GM18873 (cell line): ENCODE measurements around the gene FLRT2.

Source experiments
- ATAC-seq: cut with Tn5 transposase; IDR thresholded peaks from one replicate; pipeline ENCODE4 v1.9.1; 2021; ENCODE audit warnings: mild to moderate bottlenecking, moderate library complexity, moderate number of reproducible peaks; ENCODE audit not compliant: unreplicated experiment, low FRiP score

Gene FLRT2

DNA sequence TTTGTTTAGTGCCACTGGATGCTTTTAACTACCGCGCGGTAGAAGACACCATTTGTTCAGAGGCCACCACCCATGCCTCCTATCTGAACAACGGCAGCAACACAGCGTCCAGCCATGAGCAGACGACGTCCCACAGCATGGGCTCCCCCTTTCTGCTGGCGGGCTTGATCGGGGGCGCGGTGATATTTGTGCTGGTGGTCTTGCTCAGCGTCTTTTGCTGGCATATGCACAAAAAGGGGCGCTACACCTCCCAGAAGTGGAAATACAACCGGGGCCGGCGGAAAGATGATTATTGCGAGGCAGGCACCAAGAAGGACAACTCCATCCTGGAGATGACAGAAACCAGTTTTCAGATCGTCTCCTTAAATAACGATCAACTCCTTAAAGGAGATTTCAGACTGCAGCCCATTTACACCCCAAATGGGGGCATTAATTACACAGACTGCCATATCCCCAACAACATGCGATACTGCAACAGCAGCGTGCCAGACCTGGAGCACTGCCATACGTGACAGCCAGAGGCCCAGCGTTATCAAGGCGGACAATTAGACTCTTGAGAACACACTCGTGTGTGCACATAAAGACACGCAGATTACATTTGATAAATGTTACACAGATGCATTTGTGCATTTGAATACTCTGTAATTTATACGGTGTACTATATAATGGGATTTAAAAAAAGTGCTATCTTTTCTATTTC is 93.2 kb downstream of the FLRT2 start:
- ATAC-seq: no peak

- ATAC-seq: no peak
These were observed 96.1 kb downstream of the FLRT2 start for GRCh38 chr14:85625925-85626585.

DNA sequence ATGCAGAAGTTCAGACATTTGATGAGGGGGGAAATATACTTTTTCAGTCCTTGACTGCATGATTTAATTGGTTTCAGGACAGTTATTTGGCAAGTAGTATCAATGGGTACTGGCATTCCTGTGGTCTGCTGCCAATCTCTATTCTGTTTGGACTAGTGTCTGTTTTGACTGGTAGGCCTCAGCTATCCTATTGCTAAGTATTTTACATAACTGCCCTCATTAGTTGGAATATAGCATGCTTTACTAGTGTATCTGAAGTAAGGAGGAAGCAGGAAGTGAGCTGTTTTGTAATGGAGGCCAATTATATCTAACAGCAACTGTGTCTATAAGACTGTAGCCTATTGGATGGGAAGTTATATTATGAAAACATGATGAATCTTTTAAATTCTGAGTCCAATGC is 104.3 kb downstream of the FLRT2 start:
- no peak for ATAC-seq

GRCh38 chr14:85644211-85644610 is 114.3 kb downstream of the FLRT2 start:
- no peak for ATAC-seq

GRCh38 chr14:85653029-85653428 is 123.1 kb downstream of the FLRT2 start:
- no peak for ATAC-seq

DNA sequence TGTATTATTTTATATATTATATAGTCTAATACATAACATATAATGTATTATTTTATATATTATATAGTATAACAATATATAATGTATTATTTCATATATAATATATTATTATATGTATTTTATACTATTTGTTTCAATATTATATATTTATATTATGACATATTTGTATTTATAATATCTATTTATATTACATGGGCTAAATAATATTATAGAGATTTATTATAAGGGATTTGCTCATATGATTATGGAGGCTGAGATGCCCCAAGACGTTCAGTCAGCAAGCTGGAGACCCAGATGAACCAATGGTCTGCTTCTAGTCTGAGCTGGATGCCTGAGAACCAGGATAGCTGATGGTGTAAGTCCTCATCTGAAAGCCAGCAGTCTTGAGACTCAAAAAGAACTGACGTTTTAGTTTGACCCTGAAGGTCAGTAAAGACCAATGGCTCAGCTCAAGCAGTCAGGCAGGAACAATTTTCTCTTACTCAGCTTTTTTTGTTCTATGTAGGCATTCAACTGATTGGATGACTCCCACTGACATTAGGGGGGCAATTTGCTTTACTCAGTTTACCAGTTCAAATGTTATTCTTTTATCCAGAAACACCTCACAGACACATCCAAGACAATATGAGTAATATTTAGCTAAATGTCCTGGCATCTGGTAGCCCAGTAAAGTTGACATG is 130.4 kb downstream of the FLRT2 start:
- no peak for ATAC-seq

DNA sequence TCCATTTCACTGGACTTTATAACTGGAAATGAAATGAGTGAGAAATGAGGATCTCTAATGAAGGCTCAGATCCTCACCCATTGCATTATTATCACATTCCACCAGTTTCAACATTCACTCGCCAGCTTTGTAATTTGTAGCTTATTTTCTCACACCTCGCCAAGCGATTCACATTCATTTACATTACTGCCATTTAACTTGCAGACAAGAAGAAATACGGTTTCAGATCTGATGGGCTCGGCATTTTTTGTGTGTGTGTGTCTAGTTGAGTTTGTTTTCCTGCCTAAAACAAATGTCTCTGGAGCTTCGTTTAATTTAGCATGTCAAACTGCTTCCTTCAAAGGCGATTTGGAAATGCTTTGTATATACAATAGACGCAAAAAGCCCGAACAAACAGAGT is 132.2 kb downstream of the FLRT2 start:
- no peak for ATAC-seq

- ATAC-seq: no peak
These were observed 133.3 kb downstream of the FLRT2 start for GRCh38 chr14:85663256-85663655.

GRCh38 chr14:85663667-85664066 is 133.7 kb downstream of the FLRT2 start:
- no peak for ATAC-seq

DNA sequence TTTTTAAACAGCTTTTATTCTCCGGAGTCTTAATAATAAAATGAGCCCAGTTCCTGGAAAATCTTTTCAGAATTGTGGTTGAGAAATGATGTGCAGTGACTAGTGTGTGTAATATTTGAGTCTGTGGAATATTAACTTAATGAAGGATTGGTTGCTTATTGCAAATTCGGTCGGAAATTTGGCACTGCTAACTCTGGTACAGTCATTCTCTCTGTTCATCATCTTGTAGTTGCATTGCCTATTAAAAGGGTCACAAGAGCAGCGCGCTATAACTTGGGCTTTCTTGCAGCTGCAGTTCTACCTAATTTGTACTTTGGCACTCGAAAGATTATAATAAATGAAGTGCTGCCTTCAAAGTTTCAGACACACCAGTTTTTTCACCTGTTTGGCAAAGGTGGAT is 146.0 kb downstream of the FLRT2 start:
- no peak for ATAC-seq

DNA sequence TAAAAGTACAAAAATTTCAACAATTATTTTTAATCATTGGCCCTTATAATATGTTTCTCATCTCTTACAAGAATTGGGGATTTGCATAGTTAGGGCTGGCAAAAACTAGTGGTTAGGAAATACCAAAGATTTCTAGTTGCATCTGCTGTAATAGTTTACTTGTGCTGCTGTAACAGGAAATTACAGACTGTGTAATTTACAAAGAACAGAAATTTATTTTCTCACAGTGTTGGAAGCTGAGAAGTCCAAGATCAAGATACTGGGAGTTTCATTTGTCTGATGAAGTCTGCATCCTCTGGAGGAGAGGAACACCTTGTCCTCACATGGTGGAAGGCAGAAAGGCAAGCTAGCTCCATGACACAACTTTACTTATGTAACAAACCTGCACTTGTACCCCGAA is 157.0 kb downstream of the FLRT2 start:
- ATAC-seq: no peak

GRCh38 chr14:85687456-85687855 is 157.5 kb downstream of the FLRT2 start:
- ATAC-seq: no peak

GRCh38 chr14:85688006-85688405 is 158.1 kb downstream of the FLRT2 start:
- no peak for ATAC-seq

GRCh38 chr14:85695300-85695699 is 165.4 kb downstream of the FLRT2 start:
- no peak for ATAC-seq

- ATAC-seq: no peak
These were observed 171.2 kb downstream of the FLRT2 start for GRCh38 chr14:85701116-85701515.

- no peak for ATAC-seq
These were observed 171.8 kb downstream of the FLRT2 start for GRCh38 chr14:85701763-85702162.

- no peak for ATAC-seq
These were observed 172.2 kb downstream of the FLRT2 start for GRCh38 chr14:85702191-85702590.

- no peak for ATAC-seq
These were observed 173.1 kb downstream of the FLRT2 start for GRCh38 chr14:85702997-85703396.
